GM12878 (cell line): ENCODE results near the gene SERPINE1. TPM values are rescaled to one million over a fixed set of nuclear protein-coding genes. Genes with fewer than 3 reads are reported as not detected.

Experiments
- ATAC-seq: fragments of 200-7000 bp; cut with Tn5 transposase; 3 replicates; pipeline ENCODE4 v1.9.1; 2020; ENCODE audit warnings: mild to moderate bottlenecking, moderate library complexity
- BruUV-seq: library from RNA; stranded (reverse); fragments of 400-500 nt; replicated peaks from 2 replicates; lab custom pipeline; 2021; lab: Mats Ljungman, UMichigan
- CTCF ChIA-PET: fragments of 300-600 bp; sonication (Branson Sonifier 250); formaldehyde crosslinking; extraction: SDS; loops from one replicate; lab custom pipeline; 2021; ENCODE audit warnings: inconsistent platforms; lab: Yijun Ruan, JAX
- POLR2A ChIA-PET: fragments of 350-600 bp; formaldehyde crosslinking; extraction: SDS; loops from one replicate; lab custom pipeline; 2021; ENCODE audit warnings: inconsistent platforms; lab: Charles Lee
- RAD21 ChIA-PET: fragments of 300-600 bp; sonication (Branson Sonifier 250); formaldehyde crosslinking; loops from one replicate; lab custom pipeline; 2023; ENCODE audit warnings: antibody characterized with exemption; ENCODE audit not compliant: unreplicated experiment; lab: Charles Lee
- SMC1A ChIA-PET: fragments of 300-600 bp; sonication (Branson Sonifier 250); formaldehyde crosslinking; loops from one replicate; lab custom pipeline; 2023; ENCODE audit not compliant: unreplicated experiment, uncharacterized antibody; lab: Charles Lee
- DNase-seq: peaks from one replicate; pipeline ENCODE4 v3.0.0-alpha.2; 2011; ENCODE audit warnings: low read depth, low spot score
- FAIRE-seq: peaks from 3 replicates; lab custom pipeline; 2011; peaks lifted over from hg19 to GRCh38; lab: Jason Lieb, UNC
- H2AFZ ChIP-seq: 2 replicates; pipeline ENCODE4 v1.6.0; 2011; ENCODE audit warnings: low read depth, low read length, control low read depth; ENCODE audit not compliant: control insufficient read depth
- H3K27ac ChIP-seq: 2 replicates; pipeline ENCODE4 v1.5.1; 2011; ENCODE audit warnings: control low read depth; ENCODE audit not compliant: control insufficient read depth, insufficient read depth
- H3K27me3 ChIP-seq, 2 experiments: replicated peaks in 1 of 2; 2 replicates each; pipeline versions ENCODE4 v1.6.0 to v1.6.1; 2011; ENCODE audit warnings: low read length in 1 of 2; ENCODE audit not compliant: control insufficient read depth in 2 of 2, insufficient read depth in 2 of 2
- H3K36me3 ChIP-seq, 2 experiments: 2 replicates each; pipeline ENCODE4 v1.5.1; 2011; ENCODE audit warnings: low read length in 1 of 2; ENCODE audit not compliant: control insufficient read depth in 2 of 2, insufficient read depth in 2 of 2
- H3K4me1 ChIP-seq: 2 replicates; pipeline ENCODE4 v1.6.1; 2011; ENCODE audit warnings: mild to moderate bottlenecking, low read length, moderate library complexity, mixed read lengths; ENCODE audit not compliant: control insufficient read depth, insufficient read depth
- H3K4me2 ChIP-seq: 2 replicates; pipeline ENCODE4 v1.6.0; 2011; ENCODE audit warnings: control low read depth; ENCODE audit not compliant: control insufficient read depth, insufficient read depth
- H3K4me3 ChIP-seq: fragments of 200-600 bp; sonication (generic); 2 replicates; pipeline ENCODE4 v1.5.1; 2016
- H3K79me2 ChIP-seq: 2 replicates; pipeline ENCODE4 v1.6.0; 2011; ENCODE audit warnings: low read length; ENCODE audit not compliant: control insufficient read depth, insufficient read depth
- H3K9ac ChIP-seq: 2 replicates; pipeline ENCODE4 v1.8.0; 2011; ENCODE audit warnings: low read length, control low read depth, mixed read lengths; ENCODE audit not compliant: control insufficient read depth, insufficient read depth
- H3K9me3 ChIP-seq: replicated peaks from 3 replicates; pipeline ENCODE4 v1.5.1; 2011; ENCODE audit warnings: mild to moderate bottlenecking, low read length; ENCODE audit not compliant: control insufficient read depth, insufficient read depth
- H4K20me1 ChIP-seq: 2 replicates; pipeline ENCODE4 v1.6.0; 2011; ENCODE audit not compliant: control insufficient read depth, insufficient read depth
- ASH2L ChIP-seq: fragments of 300-600, 200-600 bp; sonication (generic); IDR thresholded peaks from 2 replicates; pipeline ENCODE4 v1.6.1; 2017; ENCODE audit warnings: low read depth, mild to moderate bottlenecking, borderline replicate concordance
- ATF3 ChIP-seq: IDR thresholded peaks from 2 replicates; pipeline ENCODE4 v1.6.1; 2011; ENCODE audit warnings: low read depth, mild to moderate bottlenecking, low read length, moderate library complexity, borderline replicate concordance; ENCODE audit errors: extremely low read depth
- ATF7 ChIP-seq: fragments of 450-650 bp; IDR thresholded peaks from 2 replicates; pipeline ENCODE4 v1.6.1; 2016; ENCODE audit warnings: low read depth, mild to moderate bottlenecking
- BCL11A ChIP-seq: IDR thresholded peaks from 2 replicates; pipeline ENCODE4 v1.6.1; 2011; ENCODE audit warnings: low read depth, low read length
- E2F8 ChIP-seq: fragments of 450-650 bp; IDR thresholded peaks from 2 replicates; pipeline ENCODE4 v1.6.1; 2018; ENCODE audit warnings: mild to moderate bottlenecking, low read depth, moderate library complexity; ENCODE audit not compliant: partially characterized antibody
- HSF1 ChIP-seq: fragments of 150-350 bp; IDR thresholded peaks from 2 replicates; pipeline ENCODE4 v1.6.1; 2014; ENCODE audit warnings: mild to moderate bottlenecking, low read depth, low read length
- IRF3 ChIP-seq: fragments of 450-650 bp; IDR thresholded peaks from 2 replicates; pipeline ENCODE4 v1.6.1; 2014; ENCODE audit warnings: mild to moderate bottlenecking
- MEF2A ChIP-seq: IDR thresholded peaks from 2 replicates; pipeline ENCODE4 v1.6.1; 2011; ENCODE audit warnings: low read depth, mild to moderate bottlenecking, low read length, moderate library complexity; ENCODE audit not compliant: insufficient read depth
- MTA3 ChIP-seq: IDR thresholded peaks from 2 replicates; pipeline ENCODE4 v1.6.1; 2012; ENCODE audit warnings: low read length, inconsistent platforms, borderline replicate concordance
- PAX5 ChIP-seq: IDR thresholded peaks from 2 replicates; pipeline ENCODE4 v1.6.1; 2011; ENCODE audit warnings: low read depth, low read length, borderline replicate concordance
- POLR2A ChIP-seq: IDR thresholded peaks from 2 replicates; pipeline ENCODE4 v1.6.1; 2011; ENCODE audit warnings: low read depth, mild to moderate bottlenecking, low read length
- SMC3 ChIP-seq: IDR thresholded peaks from 2 replicates; pipeline ENCODE4 v1.6.1; 2011; ENCODE audit warnings: low read length, improper control_type of control experiment, borderline replicate concordance
- WGBS: methylation state at CpG from one replicate; pipeline ENCODE4 v1.1.6; 2016; ENCODE audit warnings: low lambda C conversion rate; ENCODE audit not compliant: insufficient replicate concordance, insufficient coverage; ENCODE audit errors: missing lambda C conversion rate; 5-methylcytosine and 5-hydroxymethylcytosine counted together
- in situ Hi-C: fragments of 300-500 bp; cut with MboI; formaldehyde crosslinking; loops from 9 replicates; pipeline ENCODE4 v1.14.3; 2018; ENCODE audit warnings: mixed read lengths
- intact Hi-C: fragments of 100-400 bp; cut with micrococcal nuclease; formaldehyde crosslinking; loops from one replicate; pipeline ENCODE4 v1.14.2; 2022; ENCODE audit not compliant: unreplicated experiment
- polyA plus RNA-seq, 11 experiments: library from polyadenylated mRNA; depleted of rRNA in 4 of 11; unstranded in 6 of 11; stranded (reverse) in 5 of 11; fragments of >200 nt; fragmentation: Nextera tagmentation in 4 of 11; fragmentation: Illumina TruSeq in 1 of 11; extraction: Ambion mirVana in 4 of 11; extraction: Trizol in 1 of 11; gene quantifications; 1 replicate in 1 of 11; 2 replicates in 10 of 11; pipeline versions ENCODE4 v1.2.1 to v1.2.3, GENCODE V29; 2011 to 2016; ENCODE audit warnings: inconsistent platforms in 2 of 11, missing spikeins in 2 of 11, low read depth in 1 of 11
- total RNA-seq, 4 experiments: library from RNA; depleted of rRNA in 3 of 4; stranded (reverse); fragments of >200 nt in 3 of 4; fragmentation: Illumina TruSeq in 1 of 4; extraction: Trizol in 1 of 4; gene quantifications; 2 replicates each; pipeline versions ENCODE4 v1.2.1 to v1.2.3, GENCODE V29; 2013 to 2021

Gene SERPINE1
- total and polyA plus RNA-seq, 10 of the 15 experiments (the other 5 are each of a cell fraction or from before 2014, with no cell fraction given), result 0.20 to 2.4 (median 0.44) TPM

GRCh38 chr7:101096957-101097347 is 30.0 kb upstream of the SERPINE1 start:
- no peak overlapping the region for H3K4me2 ChIP-seq
- TF ChIP-seq PAX5, result no peak
- TF ChIP-seq IRF3, result no peak
- no peak for TF ChIP-seq BCL11A
- TF ChIP-seq ATF7, result no peak
- no peak for TF ChIP-seq SMC3
- TF ChIP-seq ASH2L, result no peak
- TF ChIP-seq E2F8, result no peak
- TF ChIP-seq HSF1, result no peak
- TF ChIP-seq MEF2A, result no peak
- TF ChIP-seq POLR2A, result no peak
- TF ChIP-seq MTA3, result no peak
- no peak for TF ChIP-seq ATF3
- no peak overlapping the region for H3K27ac ChIP-seq
- CTCF ChIA-PET, result interaction anchor here (0.8 to 1.4 kb wide), 9 partner anchors 11 to 186 kb away, joined by 3 to 7 read pairs (median 4); no protein-coding TSS in a partner anchor
- intact Hi-C loops (loop anchor here (5.0 kb wide), 1 partner anchor 95 kb away; no protein-coding TSS in a partner anchor), in situ Hi-C loops (no loop called here)
- H4K20me1 ChIP-seq, result 0 out of 2 replicates have a peak, but pooled peaks cover 3% of the 10 kb centered on the region
- FAIRE-seq (no peak), ATAC-seq (no peak), DNase-seq (no peak)
- H3K79me2 ChIP-seq, result no peaks in the 10 kb centered on the region
- H3K36me3 ChIP-seq, result no peaks in the 10 kb centered on the region
- no peak overlapping the region for H2AFZ ChIP-seq
- RAD21 ChIA-PET, result interaction anchor here (0.8 to 1.3 kb wide), 3 partner anchors 12 to 41 kb away, joined by 3 to 4 read pairs (median 3); partner anchors contain the start of gene TRIM56
- SMC1A ChIA-PET, result interaction anchor here (0.7 to 1.7 kb wide), 5 partner anchors 12 to 47 kb away, joined by 3 to 5 read pairs (median 4); partner anchors contain the start of gene TRIM56
- 97% methylated on average over 5 of the region's 5 CpGs for WGBS
- H3K4me3 ChIP-seq, result no peak overlapping the region
- H3K9me3 ChIP-seq, result no peaks in the 10 kb centered on the region
- no peaks in the 10 kb centered on the region for H3K4me1 ChIP-seq
- BruUV-seq, result no TSS peak
- no peak overlapping the region for H3K9ac ChIP-seq
- POLR2A ChIA-PET, result no interaction called here
- no peaks in the 10 kb centered on the region for H3K27me3 ChIP-seq
